Nephron (organoid): ENCODE measurements around the gene TEC.

Experiments used
- H3K27ac Mint-ChIP-seq, 3 experiments: 2 replicates each; pipeline ENCODE4 v1.8.0; 2020; ENCODE audit warnings: mixed read lengths in 3 of 3, mild to moderate bottlenecking in 2 of 3, moderate library complexity in 1 of 3
- H3K27me3 Mint-ChIP-seq: 2 replicates; pipeline ENCODE4 v1.8.0; 2021; ENCODE audit warnings: low read depth, mild to moderate bottlenecking, moderate library complexity, mixed read lengths
- H3K36me3 Mint-ChIP-seq: 2 replicates; pipeline ENCODE4 v1.8.0; 2020; ENCODE audit warnings: low read depth, mixed read lengths
- H3K4me1 Mint-ChIP-seq: 2 replicates; pipeline ENCODE4 v1.8.0; 2020; ENCODE audit warnings: mixed read lengths
- H3K4me3 Mint-ChIP-seq, 3 experiments: 2 replicates each; pipeline ENCODE4 v1.8.0; 2020; ENCODE audit warnings: mild to moderate bottlenecking in 3 of 3, mixed read lengths in 3 of 3, moderate library complexity in 2 of 3
- H3K9me3 Mint-ChIP-seq: 2 replicates; pipeline ENCODE4 v1.8.0; 2020; ENCODE audit warnings: mixed read lengths
- CTCF ChIP-seq, 3 experiments: fragments of 200-600 bp; sonication (generic); IDR thresholded peaks; one replicate each; pipeline ENCODE4 v1.5.0; 2021; ENCODE audit warnings: antibody characterized with exemption in 3 of 3; ENCODE audit not compliant: unreplicated experiment in 3 of 3

TEC gene

GRCh38 chr4:48095441-48095840 is 174.2 kb downstream of the TEC start:
- no peak for TF ChIP-seq CTCF (IDR thresholded peaks at IDR 0.05; ENCODE audit: unreplicated experiment in 3 of 3)
- no peaks in the 10 kb centered on the region for H3K27me3 Mint-ChIP-seq
- H3K4me3 Mint-ChIP-seq = no peak overlapping the region
- no peaks in the 10 kb centered on the region for H3K4me1 Mint-ChIP-seq
- H3K36me3 Mint-ChIP-seq = no peaks in the 10 kb centered on the region
- H3K9me3 Mint-ChIP-seq = no peaks in the 10 kb centered on the region
- H3K27ac Mint-ChIP-seq = no peak overlapping the region

- H3K27ac Mint-ChIP-seq = no peak overlapping the region
Observed at GRCh38 chr4:48093991-48094416, 175.6 kb downstream of the TEC start.

GRCh38 chr4:48090621-48091020 is 179.0 kb downstream of the TEC start:
- TF ChIP-seq CTCF (IDR thresholded peaks at IDR 0.05; ENCODE audit: unreplicated experiment in 3 of 3) = no peak
- H3K9me3 Mint-ChIP-seq = no peaks in the 10 kb centered on the region
- H3K4me3 Mint-ChIP-seq = no peak overlapping the region
- H3K4me1 Mint-ChIP-seq = no peaks in the 10 kb centered on the region
- H3K27ac Mint-ChIP-seq = no peak overlapping the region
- H3K27me3 Mint-ChIP-seq = no peaks in the 10 kb centered on the region
- H3K36me3 Mint-ChIP-seq = no peaks in the 10 kb centered on the region

More at GRCh38 chr4:48093991-48094416, 175.6 kb downstream of the TEC start:
- Mint-ChIP-seq H3K4me1 (no peaks in the 10 kb centered on the region), H3K4me3 (no peak overlapping the region), H3K27me3 (no peaks in the 10 kb centered on the region), H3K9me3 (no peaks in the 10 kb centered on the region), H3K36me3 (no peaks in the 10 kb centered on the region)
- TF ChIP-seq CTCF (IDR thresholded peaks at IDR 0.05; ENCODE audit: unreplicated experiment in 3 of 3) = no peak

GRCh38 chr4:48085821-48086589 is 183.6 kb downstream of the TEC start:
- H3K27ac Mint-ChIP-seq = no peak overlapping the region
- no peaks in the 10 kb centered on the region for H3K27me3 Mint-ChIP-seq
- no peaks in the 10 kb centered on the region for H3K9me3 Mint-ChIP-seq
- no peaks in the 10 kb centered on the region for H3K36me3 Mint-ChIP-seq
- H3K4me1 Mint-ChIP-seq = no peaks in the 10 kb centered on the region
- H3K4me3 Mint-ChIP-seq = no peak overlapping the region
- TF ChIP-seq CTCF (IDR thresholded peaks at IDR 0.05; ENCODE audit: unreplicated experiment in 3 of 3) = no peak
